ENCODE results near the gene ADAMTS5. TPM values are rescaled to one million over a fixed set of nuclear protein-coding genes. Genes with fewer than 3 reads are reported as not detected.
A peak's percentile ranks its signal among the peaks of the same experiment; 100 is the strongest.

ADAMTS5 gene
- total and polyA plus RNA-seq, 12 donors: 0.48 to 4.3 (median 1.3) TPM

DNA sequence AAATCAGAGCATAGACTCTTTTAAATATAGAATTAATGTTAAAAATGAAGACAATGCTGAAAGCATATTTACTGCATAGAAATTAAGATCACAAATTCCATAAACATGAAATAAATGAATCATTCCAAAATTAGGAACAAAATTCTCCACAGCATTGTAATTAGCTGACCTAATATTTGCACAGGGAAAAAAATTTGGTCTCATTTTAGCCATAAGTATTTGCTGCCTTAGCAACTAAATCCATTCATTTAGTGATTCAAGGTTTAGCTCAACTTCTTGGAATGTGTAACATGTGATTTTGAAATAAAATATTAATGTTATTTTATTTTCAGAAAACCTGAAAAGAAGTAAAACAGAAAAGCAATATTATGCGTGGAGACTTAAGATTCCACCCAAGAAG lies 25.5 kb downstream of the ADAMTS5 start:
- H3K27me3 ChIP-seq: no peaks in the 10 kb centered on the region
- H3K4me3 ChIP-seq: no peak overlapping the region
- DNase-seq: no peak
- H3K27ac ChIP-seq: no peak overlapping the region
- H3K9me3 ChIP-seq (replicated peaks in 1 of 3): peaks cover 0 to 6% (median 0%) of the 10 kb centered on the region in 3 donors
- intact Hi-C loops (cut with DNase I): no loop called here
- no peak for TF ChIP-seq POLR2A (IDR thresholded peaks at IDR 0.05)
- TF ChIP-seq, protein P1, sequence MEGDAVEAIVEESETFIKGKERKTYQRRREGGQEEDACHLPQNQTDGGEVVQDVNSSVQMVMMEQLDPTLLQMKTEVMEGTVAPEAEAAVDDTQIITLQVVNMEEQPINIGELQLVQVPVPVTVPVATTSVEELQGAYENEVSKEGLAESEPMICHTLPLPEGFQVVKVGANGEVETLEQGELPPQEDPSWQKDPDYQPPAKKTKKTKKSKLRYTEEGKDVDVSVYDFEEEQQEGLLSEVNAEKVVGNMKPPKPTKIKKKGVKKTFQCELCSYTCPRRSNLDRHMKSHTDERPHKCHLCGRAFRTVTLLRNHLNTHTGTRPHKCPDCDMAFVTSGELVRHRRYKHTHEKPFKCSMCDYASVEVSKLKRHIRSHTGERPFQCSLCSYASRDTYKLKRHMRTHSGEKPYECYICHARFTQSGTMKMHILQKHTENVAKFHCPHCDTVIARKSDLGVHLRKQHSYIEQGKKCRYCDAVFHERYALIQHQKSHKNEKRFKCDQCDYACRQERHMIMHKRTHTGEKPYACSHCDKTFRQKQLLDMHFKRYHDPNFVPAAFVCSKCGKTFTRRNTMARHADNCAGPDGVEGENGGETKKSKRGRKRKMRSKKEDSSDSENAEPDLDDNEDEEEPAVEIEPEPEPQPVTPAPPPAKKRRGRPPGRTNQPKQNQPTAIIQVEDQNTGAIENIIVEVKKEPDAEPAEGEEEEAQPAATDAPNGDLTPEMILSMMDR (IDR thresholded peaks at IDR 0.05): no peak
- H3K4me1 ChIP-seq (replicated peaks in 1 of 2): no peaks in the 10 kb centered on the region
- H3K36me3 ChIP-seq (replicated peaks in 1 of 2): no peaks in the 10 kb centered on the region
- WGBS, 4 donors: 61 to 85% (median 75%) methylated on average over 1 of the region's 1 CpG

DNA sequence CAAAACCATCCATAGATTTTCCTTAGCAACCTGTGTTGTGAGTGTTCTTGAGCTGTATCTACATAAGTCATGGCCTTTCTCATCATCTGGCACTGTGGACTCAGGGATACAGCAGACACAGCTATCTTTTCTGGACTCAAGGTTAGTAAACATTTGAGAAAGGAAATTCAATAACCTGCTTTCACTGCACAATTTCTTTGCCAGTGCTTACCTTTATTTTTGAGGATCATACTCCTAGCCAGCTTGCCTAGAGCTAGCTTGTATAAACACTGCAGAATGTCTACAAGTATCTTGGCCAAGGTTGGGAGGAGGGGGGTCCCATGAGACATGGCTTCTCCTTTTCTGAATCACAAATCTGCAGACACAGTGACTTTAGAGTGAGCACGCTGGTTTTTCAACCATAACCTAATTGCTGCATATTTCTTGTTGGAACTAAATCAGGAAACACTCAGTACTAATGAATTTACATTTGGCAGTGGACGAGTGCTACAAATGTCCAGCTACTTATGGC lies 27.2 kb downstream of the ADAMTS5 start:
- DNase-seq: peak in 1 of 7 donors; percentile 2
- Histone ChIP-seq H3K27ac (no peak overlapping the region), H3K9me3 (replicated peaks in 1 of 3) (peaks cover 0 to 6% (median 0%) of the 10 kb centered on the region in 3 donors), H3K36me3 (replicated peaks in 1 of 2) (no peaks in the 10 kb centered on the region), H3K27me3 (no peaks in the 10 kb centered on the region), H3K4me3 (no peak overlapping the region), H3K4me1 (replicated peaks in 1 of 2) (no peaks in the 10 kb centered on the region)
- intact Hi-C loops (cut with DNase I): no loop called here
- WGBS, 4 donors: 52 to 73% (median 59%) methylated on average over 2 of the region's 2 CpGs
- TF ChIP-seq, protein P1 (IDR thresholded peaks at IDR 0.05): no peak

DNA sequence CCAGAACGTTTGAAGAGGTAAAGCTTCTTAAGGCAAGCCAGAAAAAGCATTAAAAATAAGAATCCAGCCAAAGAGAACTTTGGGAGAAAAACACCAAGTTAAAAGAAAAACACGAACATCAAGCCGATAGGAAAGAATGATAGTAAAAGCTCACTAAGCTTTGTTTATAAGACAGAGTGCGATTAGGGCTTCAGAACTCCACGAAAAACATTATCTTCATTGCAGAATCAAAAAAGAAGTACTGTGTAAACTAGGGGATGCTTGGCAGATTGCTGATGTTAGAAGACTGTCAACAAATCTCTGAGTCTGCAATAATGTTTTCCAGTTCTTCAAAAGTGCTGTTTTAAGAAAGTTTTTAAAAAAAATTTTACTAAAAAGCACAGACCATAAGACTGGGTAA lies 30.2 kb downstream of the ADAMTS5 start:
- Histone ChIP-seq H3K27me3 (no peaks in the 10 kb centered on the region), H3K27ac (no peak overlapping the region), H3K36me3 (replicated peaks in 1 of 2) (no peaks in the 10 kb centered on the region), H3K4me1 (replicated peaks in 1 of 2) (no peaks in the 10 kb centered on the region), H3K9me3 (replicated peaks in 1 of 3) (peaks cover 0 to 6% (median 0%) of the 10 kb centered on the region in 3 donors), H3K4me3 (no peak overlapping the region)
- no peak for TF ChIP-seq POLR2A (IDR thresholded peaks at IDR 0.05)
- TF ChIP-seq, protein P1 (IDR thresholded peaks at IDR 0.05): no peak
- intact Hi-C loops (cut with DNase I): no loop called here
- DNase-seq: no peak
- 46 to 59% (median 59%) methylated on average over 5 of the region's 5 CpGs for WGBS, 4 donors

DNA sequence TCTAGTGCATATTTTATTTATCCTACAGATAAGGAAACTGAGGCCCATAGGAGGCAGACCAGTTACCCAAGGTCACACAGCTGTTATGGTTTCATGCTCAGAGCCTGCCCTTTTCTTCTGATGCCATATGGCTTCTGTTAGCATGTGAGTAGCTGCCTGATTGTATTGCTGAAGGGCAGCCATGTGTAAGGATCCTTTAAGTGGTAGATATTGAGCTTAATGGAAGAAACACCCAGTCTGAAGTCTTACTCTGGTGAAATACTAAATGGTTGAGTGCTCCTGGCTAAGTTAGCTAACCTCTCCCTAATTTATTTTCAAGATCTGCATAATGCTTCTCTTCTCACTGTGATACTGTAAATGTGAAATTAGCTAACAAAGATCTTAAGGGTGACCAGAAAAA lies 30.9 kb downstream of the ADAMTS5 start:
- intact Hi-C loops (cut with DNase I): no loop called here
- no peak for TF ChIP-seq POLR2A (IDR thresholded peaks at IDR 0.05)
- TF ChIP-seq, protein P1 (IDR thresholded peaks at IDR 0.05): no peak
- DNase-seq: no peak
- Histone ChIP-seq H3K4me1 (replicated peaks in 1 of 2) (no peaks in the 10 kb centered on the region), H3K27ac (no peak overlapping the region), H3K27me3 (no peaks in the 10 kb centered on the region), H3K4me3 (no peak overlapping the region), H3K9me3 (replicated peaks in 1 of 3) (peaks cover 0 to 4% (median 0%) of the 10 kb centered on the region in 3 donors), H3K36me3 (replicated peaks in 1 of 2) (no peaks in the 10 kb centered on the region)
